Stimulated activated CD8-positive, alpha-beta memory T cell treated with anti-CD3 and anti-CD28 coated beads, Interleukin-7, amount 100 ng/mL, for 24 hours (primary cell): ENCODE data around the gene LRRC28.
"Not testable (repeated sequence)": the region's sequence is repeated elsewhere in the genome, so short reads cannot be mapped to it uniquely, and the experiment has no call there.

Experiments
- DNase-seq: peaks from one replicate; pipeline ENCODE4 v3.0.0-alpha.2; 2020; ENCODE audit warnings: low read depth

Gene LRRC28

GRCh38 chr15:99396375-99396774, 145.1 kb downstream of the LRRC28 start:
- DNase-seq = no peak

- DNase-seq = no peak
These were observed 147.8 kb downstream of the LRRC28 start for GRCh38 chr15:99399061-99399460.

DNA sequence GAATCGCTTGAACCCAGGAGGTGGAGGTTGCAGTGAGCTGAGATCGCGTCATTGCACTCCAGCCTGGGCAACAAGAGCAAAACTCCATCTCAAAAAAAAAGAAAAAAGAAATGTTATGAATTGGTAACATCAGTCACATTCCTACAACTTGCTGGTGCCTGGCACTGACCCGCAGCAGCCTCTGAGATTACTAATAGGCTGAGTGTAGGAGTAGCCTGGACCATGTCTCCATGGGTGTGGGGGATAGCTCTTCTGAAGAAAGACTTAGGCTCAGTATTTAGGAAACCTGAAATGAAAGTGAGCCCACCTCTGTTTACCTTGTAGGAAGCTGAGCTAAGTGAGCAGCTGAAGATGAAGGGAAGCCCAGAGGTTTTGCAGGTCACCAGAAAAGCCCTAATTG, 148.3 kb downstream of the LRRC28 start:
- no peak for DNase-seq

GRCh38 chr15:99401216-99401615, 149.9 kb downstream of the LRRC28 start:
- DNase-seq = not testable (repeated sequence)

DNA sequence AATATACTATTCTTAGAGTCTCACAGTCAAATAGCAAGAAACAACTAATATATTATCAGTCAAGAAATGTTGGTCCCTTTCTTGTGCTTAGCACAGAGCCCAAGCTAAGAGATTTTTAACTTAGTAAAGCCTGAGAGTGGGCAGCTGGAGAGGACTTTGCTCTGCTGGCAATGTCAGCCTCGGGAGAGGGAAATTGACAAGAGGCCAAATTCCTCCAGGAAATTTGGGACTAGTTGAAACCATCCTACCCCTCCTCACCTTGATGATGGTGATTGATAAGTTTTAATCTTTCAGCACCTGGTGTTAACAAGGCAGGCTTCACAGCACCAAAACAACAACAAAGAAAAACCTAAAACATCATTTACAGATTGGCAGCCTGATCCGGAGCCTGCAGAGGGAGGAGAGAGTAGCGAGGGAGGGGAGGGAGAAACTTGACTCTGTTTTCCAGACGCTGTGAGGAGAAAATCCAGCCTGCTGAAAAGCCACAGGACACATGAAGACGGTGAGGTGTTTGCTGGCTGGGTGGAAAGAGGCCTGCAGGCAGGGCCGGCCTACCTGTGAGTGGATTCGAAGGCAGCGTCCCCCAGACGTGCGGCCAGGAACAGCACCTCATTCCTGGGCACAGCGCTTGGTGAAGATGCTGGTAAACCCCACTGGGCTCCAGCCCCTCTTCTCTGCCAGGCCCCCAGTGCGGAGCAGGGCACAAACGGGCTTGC, 150.9 kb downstream of the LRRC28 start:
- DNase-seq = no peak

GRCh38 chr15:99403597-99403996, 152.3 kb downstream of the LRRC28 start:
- no peak for DNase-seq

- DNase-seq = no peak
These were observed 153.2 kb downstream of the LRRC28 start for GRCh38 chr15:99404454-99404853.

DNA sequence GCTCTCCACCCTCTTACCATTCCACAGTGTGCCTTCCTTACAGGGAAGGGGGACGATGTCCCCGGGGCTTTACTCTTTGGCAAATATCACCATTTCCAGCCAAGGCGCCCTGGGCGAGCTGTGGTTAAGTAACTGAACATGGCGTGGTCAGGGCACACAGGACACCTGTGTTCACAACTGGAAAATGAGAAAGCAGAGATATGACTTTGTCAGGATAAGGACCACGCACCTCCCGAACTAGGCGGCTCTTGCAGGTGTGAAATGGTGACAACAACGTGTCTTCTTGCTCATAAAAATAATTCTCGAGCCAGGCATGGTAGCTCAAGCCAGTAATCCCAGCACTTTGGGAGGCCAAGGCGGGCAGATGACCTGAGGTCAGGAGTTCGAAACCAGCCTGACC, 154.8 kb downstream of the LRRC28 start:
- DNase-seq = no peak

DNA sequence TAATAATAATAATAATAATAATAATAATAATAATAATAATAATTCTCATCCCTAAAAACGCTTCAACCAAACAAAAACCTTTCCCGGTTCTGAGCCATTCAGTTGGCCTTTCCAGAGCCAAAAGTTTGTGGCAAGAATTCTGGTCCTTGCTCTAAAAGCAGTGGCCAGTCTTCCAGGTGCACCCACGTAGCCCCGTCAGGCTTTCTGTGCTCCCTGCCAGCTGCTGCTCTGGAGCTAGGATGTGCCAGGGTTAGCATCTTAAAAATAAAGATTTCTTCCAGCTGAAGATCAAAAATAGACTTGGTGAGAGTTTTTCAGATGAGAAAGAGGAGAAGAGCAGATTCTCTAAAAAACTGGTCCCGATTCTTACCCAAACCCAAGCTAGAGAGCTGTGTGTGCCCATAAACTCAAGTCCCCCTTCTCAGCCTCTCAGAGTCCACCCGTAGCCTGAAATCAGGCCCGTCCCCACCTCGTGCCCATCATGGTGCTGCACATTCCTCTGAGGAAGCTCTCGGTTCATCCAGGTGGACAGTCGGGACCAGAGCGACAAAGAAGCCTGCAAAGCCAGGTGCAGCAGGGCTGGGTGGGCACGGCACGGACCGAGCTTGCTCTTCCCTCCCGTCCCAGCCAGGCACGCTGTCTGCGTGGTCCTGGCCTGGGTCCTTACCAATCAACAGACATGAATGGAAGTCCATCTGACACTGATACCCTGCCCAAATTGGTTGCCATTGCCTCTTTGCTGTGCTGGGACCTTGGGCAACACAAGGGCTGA, 155.6 kb downstream of the LRRC28 start:
- no peak for DNase-seq

- DNase-seq = no peak
These were observed 156.4 kb downstream of the LRRC28 start for GRCh38 chr15:99407716-99408115.

GRCh38 chr15:99408236-99409096, 157.2 kb downstream of the LRRC28 start:
- no peak for DNase-seq

DNA sequence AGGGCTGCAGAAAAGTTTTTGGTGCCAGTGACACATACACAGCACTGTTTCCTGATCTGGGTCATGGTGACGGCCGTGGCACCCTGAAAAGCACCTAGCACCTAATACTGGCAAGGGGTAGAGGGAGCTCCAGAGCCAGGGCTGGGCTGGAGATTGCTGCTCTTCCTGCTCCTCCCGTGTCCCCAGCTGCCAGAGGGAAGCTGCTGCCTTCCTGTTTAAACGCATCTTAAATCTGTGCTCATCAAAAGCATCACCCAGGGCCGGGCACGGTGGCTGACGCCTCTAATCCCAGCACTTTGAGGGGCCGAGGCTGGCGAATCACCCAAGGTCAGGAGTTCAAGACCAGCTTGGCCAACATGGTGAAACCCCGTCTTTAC, 157.8 kb downstream of the LRRC28 start:
- no peak for DNase-seq

DNA sequence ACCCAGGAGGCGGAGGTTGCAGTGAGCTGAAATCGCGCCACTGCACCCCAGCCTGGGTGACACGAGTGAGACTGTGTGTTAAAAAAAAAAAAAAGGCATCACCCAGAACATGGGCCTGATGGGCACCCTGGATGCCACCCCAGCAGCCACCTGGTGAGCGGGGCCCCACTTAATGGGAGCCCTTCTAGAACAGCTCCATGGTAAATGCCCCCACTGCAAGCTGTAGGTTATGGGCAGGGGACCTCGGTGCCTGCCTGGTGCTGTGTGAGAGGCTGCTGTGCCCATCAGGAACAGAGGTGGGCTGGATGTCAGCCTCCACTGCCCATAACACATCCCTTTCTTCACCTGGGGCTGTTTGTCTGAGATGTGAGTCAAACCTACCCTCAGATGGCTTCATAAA, 158.3 kb downstream of the LRRC28 start:
- DNase-seq = no peak

GRCh38 chr15:99410477-99410876, 159.2 kb downstream of the LRRC28 start:
- no peak for DNase-seq

DNA sequence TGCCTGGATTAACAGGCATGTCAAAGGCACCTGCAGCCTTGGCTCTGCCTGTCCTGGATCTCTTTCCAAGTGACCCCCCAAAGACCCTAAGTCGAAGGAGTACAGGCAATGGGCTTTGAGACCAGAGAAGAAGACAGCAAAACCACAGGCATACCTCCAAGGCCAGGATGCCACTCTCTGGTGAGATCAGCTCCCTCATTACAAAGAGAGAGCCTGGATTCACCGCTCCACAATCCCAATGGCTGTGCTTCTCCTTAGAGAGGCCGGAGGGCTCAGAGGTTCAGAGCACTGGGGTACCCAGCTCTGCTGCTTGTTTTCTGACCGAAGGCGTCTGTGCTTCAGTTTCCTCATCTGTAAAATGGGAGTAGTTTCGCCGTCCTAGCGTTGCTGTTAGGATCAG, 160.0 kb downstream of the LRRC28 start:
- DNase-seq = no peak

- DNase-seq = no peak
These were observed 160.8 kb downstream of the LRRC28 start for GRCh38 chr15:99412082-99412481.

DNA sequence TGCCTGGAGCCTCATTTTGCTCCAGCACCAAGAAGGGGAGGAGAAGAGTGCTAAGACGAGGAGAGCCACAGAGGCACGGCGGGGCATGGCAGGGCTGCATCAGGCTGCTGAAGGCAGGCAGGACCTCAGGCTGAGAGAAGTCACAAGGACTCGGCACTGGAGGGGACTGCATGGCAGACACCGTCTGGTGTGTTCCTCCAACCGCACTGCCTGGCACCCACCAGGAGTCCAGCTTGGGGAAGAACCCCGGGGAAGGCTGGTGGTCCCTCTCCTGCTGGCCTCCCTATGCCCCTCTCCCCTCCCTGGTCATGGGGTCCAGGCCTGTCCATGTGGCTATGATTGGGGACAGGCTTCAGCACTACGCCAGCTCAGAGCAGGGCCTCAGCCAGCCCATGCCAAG, 161.3 kb downstream of the LRRC28 start:
- no peak for DNase-seq

DNA sequence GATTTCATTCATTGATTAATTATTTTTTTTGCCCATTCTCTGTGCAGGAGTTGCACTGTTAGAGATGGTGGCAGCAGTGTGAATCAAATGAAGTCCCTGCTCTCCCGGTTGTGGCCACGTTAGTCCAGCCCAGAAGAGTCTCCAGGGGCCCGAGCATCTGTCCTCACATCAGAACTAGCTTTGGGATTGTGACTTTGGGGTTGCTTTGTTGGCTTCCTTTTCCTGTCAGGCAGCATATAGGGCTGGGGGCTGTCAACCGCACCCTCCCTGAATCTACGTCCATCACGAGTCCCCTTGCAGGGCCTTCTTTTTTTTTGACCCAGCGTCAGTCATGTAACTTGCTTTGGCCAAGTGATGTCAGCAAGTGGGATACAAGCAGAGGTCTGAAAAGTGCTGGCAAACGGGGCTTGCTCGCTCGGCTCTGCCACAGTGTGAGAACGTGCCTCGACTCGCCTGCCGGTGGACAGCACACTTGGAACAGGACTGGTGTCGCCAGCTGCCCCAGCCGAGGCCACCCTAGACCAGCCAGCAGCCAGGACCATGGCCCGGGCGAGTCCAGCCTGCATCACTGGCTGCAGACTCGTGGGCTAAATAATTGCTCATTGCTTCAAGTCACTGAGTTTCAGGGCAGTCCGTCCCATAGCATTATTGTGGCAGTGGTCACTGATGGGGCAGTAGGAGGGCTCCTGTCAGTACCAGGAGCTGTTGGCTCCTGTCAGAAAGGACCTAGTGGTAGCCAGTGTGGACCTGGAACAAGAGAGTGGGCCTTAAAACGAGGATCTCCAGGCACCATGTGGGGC, 162.9 kb downstream of the LRRC28 start:
- DNase-seq = no peak

GRCh38 chr15:99414755-99415731, 163.8 kb downstream of the LRRC28 start:
- DNase-seq = no peak
